HCT116 (cell line): Measurements from ENCODE around the gene HOXC13. TPM values are rescaled to one million over a fixed set of nuclear protein-coding genes. Genes with fewer than 3 reads are reported as not detected.

Experiments
- ATAC-seq: fragments of 200-7000 bp; cut with Tn5 transposase; 2 replicates; pipeline ENCODE4 v1.9.1; 2020; ENCODE audit warnings: mild to moderate bottlenecking, moderate library complexity
- BruUV-seq: library from RNA; stranded (reverse); fragments of 400-500 nt; replicated peaks from 2 replicates; lab custom pipeline; 2021; lab: Mats Ljungman, UMichigan
- CTCF ChIA-PET: fragments of 300-600 bp; sonication (Branson Sonifier 250); formaldehyde crosslinking; loops from one replicate; lab custom pipeline; 2021; ENCODE audit warnings: antibody characterized with exemption; lab: Charles Lee
- POLR2A ChIA-PET: fragments of 300-600, 350-600 bp; sonication (Branson Sonifier 250); formaldehyde crosslinking; loops from one replicate; lab custom pipeline; 2021; ENCODE audit warnings: antibody characterized with exemption; lab: Charles Lee
- RAD21 ChIA-PET, 2 experiments: fragments of 300-600 bp; sonication (Branson Sonifier 250); formaldehyde crosslinking; loops; one replicate each; lab custom pipeline; 2023; ENCODE audit warnings: low total read pairs in 2 of 2; ENCODE audit not compliant: uncharacterized antibody in 2 of 2, unreplicated experiment in 2 of 2, low non-redundant PET in 1 of 2; lab: Charles Lee
- DNase-seq: peaks from one replicate; pipeline ENCODE4 v3.0.0-alpha.2; 2010; ENCODE audit warnings: low read depth, low spot score
- H2AFZ ChIP-seq: fragments of 200-600 bp; shearing (Covaris generic), sonication (generic); 2 replicates; pipeline ENCODE4 v1.6.1; 2017; ENCODE audit warnings: low read depth, mixed run types, mixed read lengths, antibody characterized with exemption, low read length; ENCODE audit not compliant: poor library complexity, severe bottlenecking
- H3K27ac ChIP-seq: 2 replicates; pipeline ENCODE4 v1.5.1; 2012; ENCODE audit warnings: low read depth, low read length
- H3K27me3 ChIP-seq: fragments of 200-600 bp; sonication (generic); 2 replicates; pipeline ENCODE4 v1.6.1; 2016; ENCODE audit warnings: mixed run types, low read length, mixed read lengths; ENCODE audit not compliant: insufficient read depth
- H3K36me3 ChIP-seq, 2 experiments: fragments of 200-500 bp in 1 of 2; fragments of 200-600 bp in 1 of 2; sonication (Bioruptor generic) in 1 of 2; sonication (generic) in 1 of 2; 2 replicates each; pipeline versions ENCODE4 v1.5.1 to v1.6.1; 2014 to 2016; ENCODE audit warnings: low read length in 2 of 2, inconsistent platforms in 1 of 2, mixed read lengths in 1 of 2, mixed run types in 1 of 2; ENCODE audit not compliant: insufficient read depth in 2 of 2, control insufficient read depth in 1 of 2
- H3K4me1 ChIP-seq, 2 experiments: fragments of 200-600 bp in 1 of 2; sonication (generic) in 1 of 2; 2 replicates each; pipeline versions ENCODE4 v1.5.1 to v1.6.1; 2012 to 2017; ENCODE audit warnings: low read length in 2 of 2, inconsistent platforms in 1 of 2, mild to moderate bottlenecking in 1 of 2, mixed read lengths in 1 of 2, mixed run types in 1 of 2, moderate library complexity in 1 of 2; ENCODE audit not compliant: insufficient read depth in 2 of 2, control insufficient read depth in 1 of 2
- H3K4me2 ChIP-seq: fragments of 200-600 bp; sonication (generic); 2 replicates; pipeline ENCODE4 v1.6.1; 2017; ENCODE audit warnings: mixed run types, low read length, mixed read lengths
- H3K4me3 ChIP-seq, 2 experiments: fragments of 200-600 bp in 1 of 2; sonication (generic) in 1 of 2; replicated peaks in 1 of 2; 2 replicates each; pipeline ENCODE4 v1.5.1; 2011 to 2016; ENCODE audit warnings: low read length in 2 of 2, control low read depth in 1 of 2, low read depth in 1 of 2, mild to moderate bottlenecking in 1 of 2, mixed read lengths in 1 of 2, mixed run types in 1 of 2
- H3K79me2 ChIP-seq: fragments of 200-600 bp; sonication (generic); 2 replicates; pipeline ENCODE4 v1.6.1; 2017; ENCODE audit warnings: mild to moderate bottlenecking, mixed run types, low read length, moderate library complexity, mixed read lengths; ENCODE audit not compliant: insufficient read depth
- H3K9ac ChIP-seq: fragments of 200-600 bp; sonication (generic); 2 replicates; pipeline ENCODE4 v1.6.1; 2016; ENCODE audit warnings: low read length, mixed read lengths
- H3K9me2 ChIP-seq: fragments of 200-600 bp; sonication (generic), shearing (Covaris generic); 2 replicates; pipeline ENCODE4 v1.6.1; 2017; ENCODE audit warnings: mixed run types, mild to moderate bottlenecking, moderate library complexity; ENCODE audit not compliant: insufficient read depth
- H3K9me3 ChIP-seq, 2 experiments: fragments of 200-500 bp in 1 of 2; fragments of 200-600 bp in 1 of 2; sonication (Bioruptor generic) in 1 of 2; sonication (generic) in 1 of 2; 2 replicates each; pipeline ENCODE4 v1.6.1; 2014 to 2017; ENCODE audit warnings: low read length in 2 of 2, mixed read lengths in 2 of 2, inconsistent platforms in 1 of 2, low read depth in 1 of 2, mild to moderate bottlenecking in 1 of 2, mixed run types in 1 of 2, moderate library complexity in 1 of 2; ENCODE audit not compliant: control insufficient read depth in 1 of 2, insufficient read depth in 1 of 2
- H4K20me1 ChIP-seq: fragments of 200-600 bp; sonication (generic), shearing (Covaris generic); 2 replicates; pipeline ENCODE4 v1.6.1; 2017; ENCODE audit warnings: mixed run types, mild to moderate bottlenecking, moderate library complexity; ENCODE audit not compliant: insufficient read depth
- CBX3 ChIP-seq: IDR thresholded peaks from 2 replicates; pipeline ENCODE4 v1.6.1; 2012; ENCODE audit warnings: low read depth
- CEBPB ChIP-seq: IDR thresholded peaks from 2 replicates; pipeline ENCODE4 v1.6.1; 2012; ENCODE audit warnings: low read depth
- EGR1 ChIP-seq: IDR thresholded peaks from 2 replicates; pipeline ENCODE4 v1.6.1; 2012; ENCODE audit warnings: low read depth
- ELF1 ChIP-seq: IDR thresholded peaks from 2 replicates; pipeline ENCODE4 v1.6.1; 2012; ENCODE audit warnings: low read depth, borderline replicate concordance
- EZH2 ChIP-seq: fragments of 200-600 bp; sonication (generic); IDR thresholded peaks from 2 replicates; pipeline ENCODE4 v1.6.1; 2017; ENCODE audit warnings: antibody characterized with exemption, mixed run types
- EZH2phosphoT487 ChIP-seq: fragments of 200-600 bp; IDR thresholded peaks from 2 replicates; pipeline ENCODE4 v1.6.1; 2018; ENCODE audit warnings: antibody characterized with exemption, borderline replicate concordance
- FOSL1 ChIP-seq: IDR thresholded peaks from 2 replicates; pipeline ENCODE4 v1.6.1; 2012; ENCODE audit warnings: low read depth
- POLR2A ChIP-seq: IDR thresholded peaks from 2 replicates; pipeline ENCODE4 v1.7.0; 2011; ENCODE audit warnings: borderline replicate concordance; ENCODE audit not compliant: insufficient read depth, insufficient read length; ENCODE audit errors: extremely low read depth
- POLR2AphosphoS5 ChIP-seq: IDR thresholded peaks from 2 replicates; pipeline ENCODE4 v1.6.1; 2011; ENCODE audit warnings: mild to moderate bottlenecking, low read depth, low read length, moderate library complexity
- RAD21 ChIP-seq: IDR thresholded peaks from 2 replicates; pipeline ENCODE4 v1.6.1; 2012; ENCODE audit warnings: low read depth, mild to moderate bottlenecking
- SIN3A ChIP-seq: IDR thresholded peaks from 2 replicates; pipeline ENCODE4 v1.6.1; 2012; ENCODE audit warnings: low read depth
- SP1 ChIP-seq: IDR thresholded peaks from 2 replicates; pipeline ENCODE4 v1.6.1; 2012; ENCODE audit warnings: low read depth
- TCF7L2 ChIP-seq: IDR thresholded peaks from 2 replicates; pipeline ENCODE4 v1.7.0; 2011; ENCODE audit warnings: borderline replicate concordance, inconsistent platforms; ENCODE audit not compliant: insufficient read depth, insufficient read length; ENCODE audit errors: extremely low read depth
- YY1 ChIP-seq: IDR thresholded peaks from 2 replicates; pipeline ENCODE4 v1.6.1; 2011; ENCODE audit warnings: low read length, low read depth, moderate library complexity, mild to moderate bottlenecking; ENCODE audit not compliant: insufficient replicate concordance; ENCODE audit errors: extremely low read depth
- ZFX ChIP-seq: fragments of 450-650 bp; IDR thresholded peaks from 2 replicates; pipeline ENCODE4 v1.6.1; 2017
- ZNF274 ChIP-seq: fragments of 200-500 bp; sonication (Bioruptor generic); IDR thresholded peaks from 2 replicates; pipeline ENCODE4 v1.6.1; 2014; ENCODE audit warnings: mild to moderate bottlenecking, low read depth, low read length, inconsistent platforms
- intact Hi-C: fragments of 100-400 bp; cut with micrococcal nuclease; formaldehyde crosslinking; loops from 2 replicates; pipeline ENCODE4 v1.10.0; 2022
- total RNA-seq: library from RNA; stranded (reverse); gene quantifications from one replicate; pipeline ENCODE4 v1.2.1, GENCODE V29; 2021; ENCODE audit not compliant: unreplicated experiment
- TF ChIP-seq, protein P1 (sequence below): IDR thresholded peaks from 2 replicates; pipeline ENCODE4 v1.6.1; 2012; ENCODE audit warnings: low read depth
- TF ChIP-seq, protein P2 (sequence below), 3 experiments: fragments of 200-600 bp in 1 of 3; sonication (generic) in 1 of 3; IDR thresholded peaks in 2 of 3; conservative IDR thresholded peaks in 1 of 3; 2 replicates each; pipeline ENCODE4 v1.5.1; 2012 to 2017; ENCODE audit warnings: low read depth in 2 of 3, low read length in 2 of 3, antibody characterized with exemption in 1 of 3, borderline replicate concordance in 1 of 3, control low read depth in 1 of 3, mild to moderate bottlenecking in 1 of 3, mixed read lengths in 1 of 3, mixed run types in 1 of 3, moderate library complexity in 1 of 3; ENCODE audit not compliant: insufficient read depth in 1 of 3
- TF ChIP-seq, protein P3 (sequence below): IDR thresholded peaks from 2 replicates; pipeline ENCODE4 v1.6.1; 2012
- TF ChIP-seq, protein P4 (sequence below): IDR thresholded peaks from 2 replicates; pipeline ENCODE4 v1.6.1; 2011; ENCODE audit warnings: mild to moderate bottlenecking, low read length, moderate library complexity; ENCODE audit not compliant: insufficient replicate concordance; ENCODE audit errors: extremely low read depth

Gene HOXC13
- total RNA-seq, 1 experiment from 2014 or later, result 3.8 TPM

DNA sequence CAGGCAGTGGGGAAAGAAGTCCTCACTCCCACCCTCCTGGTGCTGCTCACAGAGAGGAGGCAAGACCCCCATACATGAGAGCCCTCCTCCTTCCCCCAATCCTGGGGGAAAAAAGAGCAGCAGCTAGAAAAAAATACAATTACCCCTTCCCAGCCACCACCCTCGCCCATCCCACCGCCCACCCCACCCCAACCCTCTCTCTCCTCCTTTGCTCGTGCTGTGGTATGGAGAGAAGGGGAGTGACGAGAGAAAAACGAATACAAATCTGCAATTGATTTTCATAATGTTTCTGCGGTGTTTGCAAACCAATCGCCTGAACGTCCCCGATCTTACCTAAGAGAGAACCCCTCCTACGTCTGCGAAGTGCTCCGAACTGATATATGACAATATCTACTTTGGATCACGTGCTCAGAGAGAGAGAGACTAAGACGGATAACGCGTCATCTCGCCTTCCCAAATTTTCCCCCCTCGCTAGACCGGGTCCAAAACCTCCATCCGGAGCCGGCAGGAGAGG, 34.1 kb downstream of the HOXC13 start, which contains the start of gene HOXC11:
HOXC11 (plus strand) TSS at position 405 of the 514 bp plus-strand sequence. CDS start 116 bp downstream, outside the sequence.
- Histone ChIP-seq H3K79me2 (no peaks in the 10 kb centered on the region), H3K36me3 (no peaks in the 10 kb centered on the region), H2AFZ (peak within 1 kb of the TSS; percentile 16), H3K4me1 (peaks cover 0 to 14% of the 10 kb centered on the region in 2 experiments; a peak in 2 of 4 replicates), H3K4me2 (peak within 1 kb of the TSS; percentile 76), H3K9me3 (no peaks in the 10 kb centered on the region), H3K27ac (no peak within 1 kb of the TSS), H3K9ac (peak within 1 kb of the TSS; percentile 63), H3K27me3 (peaks cover 4% of the 10 kb centered on the region; the same call in 1 of the 2 replicates), H3K4me3 (peak within 1 kb of the TSS; percentile 46 to 59), H4K20me1 (no peaks in the 10 kb centered on the region), H3K9me2 (no peaks in the 10 kb centered on the region)
- intact Hi-C loops, result no loop called here
- ChIA-PET POLR2A (no interaction called here), RAD21 (no interaction called here), CTCF (no interaction called here)
- DNase-seq (no peak), ATAC-seq (no peak)
- no peak for TF ChIP-seq EZH2phosphoT487
- TF ChIP-seq SP1, result no peak
- TF ChIP-seq TCF7L2, result no peak
- no peak for TF ChIP-seq YY1
- TF ChIP-seq FOSL1, result no peak
- no peak for TF ChIP-seq RAD21
- no peak for TF ChIP-seq ZNF274
- TF ChIP-seq, protein P1, sequence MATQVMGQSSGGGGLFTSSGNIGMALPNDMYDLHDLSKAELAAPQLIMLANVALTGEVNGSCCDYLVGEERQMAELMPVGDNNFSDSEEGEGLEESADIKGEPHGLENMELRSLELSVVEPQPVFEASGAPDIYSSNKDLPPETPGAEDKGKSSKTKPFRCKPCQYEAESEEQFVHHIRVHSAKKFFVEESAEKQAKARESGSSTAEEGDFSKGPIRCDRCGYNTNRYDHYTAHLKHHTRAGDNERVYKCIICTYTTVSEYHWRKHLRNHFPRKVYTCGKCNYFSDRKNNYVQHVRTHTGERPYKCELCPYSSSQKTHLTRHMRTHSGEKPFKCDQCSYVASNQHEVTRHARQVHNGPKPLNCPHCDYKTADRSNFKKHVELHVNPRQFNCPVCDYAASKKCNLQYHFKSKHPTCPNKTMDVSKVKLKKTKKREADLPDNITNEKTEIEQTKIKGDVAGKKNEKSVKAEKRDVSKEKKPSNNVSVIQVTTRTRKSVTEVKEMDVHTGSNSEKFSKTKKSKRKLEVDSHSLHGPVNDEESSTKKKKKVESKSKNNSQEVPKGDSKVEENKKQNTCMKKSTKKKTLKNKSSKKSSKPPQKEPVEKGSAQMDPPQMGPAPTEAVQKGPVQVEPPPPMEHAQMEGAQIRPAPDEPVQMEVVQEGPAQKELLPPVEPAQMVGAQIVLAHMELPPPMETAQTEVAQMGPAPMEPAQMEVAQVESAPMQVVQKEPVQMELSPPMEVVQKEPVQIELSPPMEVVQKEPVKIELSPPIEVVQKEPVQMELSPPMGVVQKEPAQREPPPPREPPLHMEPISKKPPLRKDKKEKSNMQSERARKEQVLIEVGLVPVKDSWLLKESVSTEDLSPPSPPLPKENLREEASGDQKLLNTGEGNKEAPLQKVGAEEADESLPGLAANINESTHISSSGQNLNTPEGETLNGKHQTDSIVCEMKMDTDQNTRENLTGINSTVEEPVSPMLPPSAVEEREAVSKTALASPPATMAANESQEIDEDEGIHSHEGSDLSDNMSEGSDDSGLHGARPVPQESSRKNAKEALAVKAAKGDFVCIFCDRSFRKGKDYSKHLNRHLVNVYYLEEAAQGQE, result no peak
- no peak for TF ChIP-seq CBX3
- TF ChIP-seq, protein P2, sequence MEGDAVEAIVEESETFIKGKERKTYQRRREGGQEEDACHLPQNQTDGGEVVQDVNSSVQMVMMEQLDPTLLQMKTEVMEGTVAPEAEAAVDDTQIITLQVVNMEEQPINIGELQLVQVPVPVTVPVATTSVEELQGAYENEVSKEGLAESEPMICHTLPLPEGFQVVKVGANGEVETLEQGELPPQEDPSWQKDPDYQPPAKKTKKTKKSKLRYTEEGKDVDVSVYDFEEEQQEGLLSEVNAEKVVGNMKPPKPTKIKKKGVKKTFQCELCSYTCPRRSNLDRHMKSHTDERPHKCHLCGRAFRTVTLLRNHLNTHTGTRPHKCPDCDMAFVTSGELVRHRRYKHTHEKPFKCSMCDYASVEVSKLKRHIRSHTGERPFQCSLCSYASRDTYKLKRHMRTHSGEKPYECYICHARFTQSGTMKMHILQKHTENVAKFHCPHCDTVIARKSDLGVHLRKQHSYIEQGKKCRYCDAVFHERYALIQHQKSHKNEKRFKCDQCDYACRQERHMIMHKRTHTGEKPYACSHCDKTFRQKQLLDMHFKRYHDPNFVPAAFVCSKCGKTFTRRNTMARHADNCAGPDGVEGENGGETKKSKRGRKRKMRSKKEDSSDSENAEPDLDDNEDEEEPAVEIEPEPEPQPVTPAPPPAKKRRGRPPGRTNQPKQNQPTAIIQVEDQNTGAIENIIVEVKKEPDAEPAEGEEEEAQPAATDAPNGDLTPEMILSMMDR (IDR thresholded peaks at IDR 0.05 in 2 of 3, conservative IDR thresholded peaks at IDR 0.05 in 1 of 3; ENCODE audit: borderline replicate concordance in 1 of 3, insufficient read depth in 1 of 3, low read depth in 2 of 3, low read length in 2 of 3), result no peak
- no peak for TF ChIP-seq CEBPB
- TF ChIP-seq POLR2A, result no peak
- TF ChIP-seq, protein P3, sequence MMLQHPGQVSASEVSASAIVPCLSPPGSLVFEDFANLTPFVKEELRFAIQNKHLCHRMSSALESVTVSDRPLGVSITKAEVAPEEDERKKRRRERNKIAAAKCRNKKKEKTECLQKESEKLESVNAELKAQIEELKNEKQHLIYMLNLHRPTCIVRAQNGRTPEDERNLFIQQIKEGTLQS, result no peak
- TF ChIP-seq EZH2, result no peak
- TF ChIP-seq ZFX, result no peak
- no peak for TF ChIP-seq ELF1
- TF ChIP-seq POLR2AphosphoS5, result no peak
- TF ChIP-seq SIN3A, result no peak
- no peak for TF ChIP-seq EGR1
- TF ChIP-seq, protein P4, sequence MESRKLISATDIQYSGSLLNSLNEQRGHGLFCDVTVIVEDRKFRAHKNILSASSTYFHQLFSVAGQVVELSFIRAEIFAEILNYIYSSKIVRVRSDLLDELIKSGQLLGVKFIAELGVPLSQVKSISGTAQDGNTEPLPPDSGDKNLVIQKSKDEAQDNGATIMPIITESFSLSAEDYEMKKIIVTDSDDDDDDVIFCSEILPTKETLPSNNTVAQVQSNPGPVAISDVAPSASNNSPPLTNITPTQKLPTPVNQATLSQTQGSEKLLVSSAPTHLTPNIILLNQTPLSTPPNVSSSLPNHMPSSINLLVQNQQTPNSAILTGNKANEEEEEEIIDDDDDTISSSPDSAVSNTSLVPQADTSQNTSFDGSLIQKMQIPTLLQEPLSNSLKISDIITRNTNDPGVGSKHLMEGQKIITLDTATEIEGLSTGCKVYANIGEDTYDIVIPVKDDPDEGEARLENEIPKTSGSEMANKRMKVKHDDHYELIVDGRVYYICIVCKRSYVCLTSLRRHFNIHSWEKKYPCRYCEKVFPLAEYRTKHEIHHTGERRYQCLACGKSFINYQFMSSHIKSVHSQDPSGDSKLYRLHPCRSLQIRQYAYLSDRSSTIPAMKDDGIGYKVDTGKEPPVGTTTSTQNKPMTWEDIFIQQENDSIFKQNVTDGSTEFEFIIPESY, result no peak
- BruUV-seq, result no TSS peak
